Prostate gland (tissue), 2 donors: ENCODE data around the gene TNIP1. TPM values are rescaled to one million over a fixed set of nuclear protein-coding genes. Genes with fewer than 3 reads are reported as not detected.

Experiments
- DNase-seq: peaks from one replicate; pipeline ENCODE4 v3.0.0-alpha.2; 2019; ENCODE audit warnings: low spot score
- H3K27ac ChIP-seq, 2 donors: fragments of 200-600 bp; sonication (generic); 2 replicates each; pipeline ENCODE4 v1.5.1; 2017 to 2019
- H3K27me3 ChIP-seq: fragments of 200-600 bp; sonication (generic); replicated peaks from 2 replicates; pipeline ENCODE4 v1.5.1; 2019; ENCODE audit not compliant: insufficient read depth
- H3K36me3 ChIP-seq, 2 donors: fragments of 200-600 bp; sonication (generic); 1 replicate in 1 of 2; 2 replicates in 1 of 2; pipeline versions ENCODE4 v1.5.1 to v1.8.1; 2017 to 2019
- H3K4me1 ChIP-seq: fragments of 200-600 bp; sonication (generic); replicated peaks from 2 replicates; pipeline ENCODE4 v1.5.1; 2019
- H3K4me3 ChIP-seq, 2 donors: fragments of 200-600 bp; sonication (generic); 2 replicates each; pipeline ENCODE4 v1.5.1; 2017 to 2019
- H3K9me3 ChIP-seq: fragments of 200-600 bp; sonication (generic); 2 replicates; pipeline ENCODE4 v1.5.1; 2017
- POLR2A ChIP-seq: fragments of 450-650 bp; IDR thresholded peaks from one replicate; pipeline ENCODE4 v1.6.1; 2016; ENCODE audit warnings: antibody characterized with exemption, mild to moderate bottlenecking
- POLR2AphosphoS5 ChIP-seq: sonication (generic); formaldehyde crosslinking; IDR thresholded peaks from one replicate; pipeline ENCODE4 v1.6.1; 2017; ENCODE audit warnings: antibody characterized with exemption
- WGBS: methylation state at CpG from one replicate; pipeline ENCODE4 v1.1.5; 2018; 5-methylcytosine and 5-hydroxymethylcytosine counted together
- intact Hi-C: fragments of 100-400 bp; cut with DNase I; formaldehyde crosslinking; loops from one replicate; pipeline ENCODE4 v1.14.2; 2022
- total RNA-seq, 2 donors: library from RNA; depleted of rRNA; stranded (reverse); fragments of >200 nt; gene quantifications; one replicate each; pipeline ENCODE4 v1.1.0, GENCODE V29; 2016
- TF ChIP-seq, protein P1 (sequence below), 4 experiments: fragments of 200-600 bp in 2 of 4; fragments of 450-650 bp in 2 of 4; sonication (generic) in 2 of 4; IDR thresholded peaks; 1 replicate in 3 of 4; 2 replicates in 1 of 4; pipeline ENCODE4 v1.5.1; 2016 to 2019; ENCODE audit warnings: antibody characterized with exemption in 4 of 4, mild to moderate bottlenecking in 2 of 4, moderate library complexity in 2 of 4

Gene TNIP1
- total RNA-seq, 2 donors from 2014 or later, result 61.9 to 81.6 TPM

DNA sequence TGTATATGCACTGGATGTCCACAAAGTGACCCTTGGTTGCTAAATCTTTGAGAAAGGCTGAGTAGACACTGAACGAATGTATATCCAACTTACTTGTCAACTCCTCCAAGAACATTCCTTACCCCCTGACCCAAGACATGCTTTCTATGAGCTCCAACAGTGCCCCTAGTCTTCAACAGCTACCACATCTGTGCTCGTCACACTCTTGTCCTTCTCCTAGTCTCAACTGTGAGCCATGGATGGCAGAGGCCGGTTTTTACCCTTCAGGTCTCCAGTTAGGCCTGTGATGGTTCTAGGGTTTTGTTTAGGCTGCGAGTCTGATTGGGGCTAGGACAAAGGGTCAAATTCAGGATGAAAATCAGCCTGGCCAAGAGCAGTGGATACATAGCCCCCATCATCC is 79.4 kb downstream of the TNIP1 start:
- no peak for DNase-seq

DNA sequence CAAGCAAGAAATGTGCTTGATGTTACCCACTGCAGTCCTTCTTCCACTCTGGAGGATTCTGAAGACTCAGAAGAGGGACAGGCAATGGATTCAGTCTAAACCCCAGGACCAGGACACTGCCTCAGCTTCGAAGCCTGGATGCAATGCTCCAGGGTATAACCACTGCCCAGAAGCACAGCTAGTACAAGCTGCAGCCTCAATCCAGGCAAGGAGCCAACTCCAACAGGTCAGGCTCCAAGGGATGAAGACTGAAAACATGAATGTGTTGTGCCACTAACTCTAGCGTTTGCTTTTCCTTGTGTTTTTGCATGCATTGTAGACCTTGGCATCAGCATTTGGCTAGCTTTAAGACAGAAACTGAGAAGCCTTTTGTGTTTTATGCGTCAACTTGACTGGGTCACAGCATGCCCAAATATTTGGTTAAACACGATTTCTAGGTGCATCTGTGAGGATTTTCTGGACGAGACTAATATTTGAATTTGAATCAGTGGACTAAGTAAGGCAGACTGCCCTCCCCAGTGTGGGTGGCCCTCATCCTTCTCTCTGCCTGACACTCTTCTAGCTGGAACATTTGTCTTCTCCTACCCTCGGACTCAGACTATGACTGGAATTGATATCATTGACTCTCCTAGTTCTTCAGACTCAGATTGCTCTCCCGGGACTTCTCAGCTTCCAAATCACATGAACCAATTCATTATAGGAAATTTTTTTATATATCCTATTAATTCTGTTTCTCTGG is 81.0 kb downstream of the TNIP1 start:
- Histone ChIP-seq H3K4me3 (no peak overlapping the region), H3K36me3 (no peaks in the 10 kb centered on the region), H3K27ac (peak overlapping the region; percentile 4 to 40), H3K27me3 (no peaks in the 10 kb centered on the region), H3K9me3 (no peaks in the 10 kb centered on the region), H3K4me1 (peaks cover 6% of the 10 kb centered on the region)
- TF ChIP-seq POLR2AphosphoS5 (peak; percentile 90), POLR2A (no peak)
- TF ChIP-seq, protein P1, sequence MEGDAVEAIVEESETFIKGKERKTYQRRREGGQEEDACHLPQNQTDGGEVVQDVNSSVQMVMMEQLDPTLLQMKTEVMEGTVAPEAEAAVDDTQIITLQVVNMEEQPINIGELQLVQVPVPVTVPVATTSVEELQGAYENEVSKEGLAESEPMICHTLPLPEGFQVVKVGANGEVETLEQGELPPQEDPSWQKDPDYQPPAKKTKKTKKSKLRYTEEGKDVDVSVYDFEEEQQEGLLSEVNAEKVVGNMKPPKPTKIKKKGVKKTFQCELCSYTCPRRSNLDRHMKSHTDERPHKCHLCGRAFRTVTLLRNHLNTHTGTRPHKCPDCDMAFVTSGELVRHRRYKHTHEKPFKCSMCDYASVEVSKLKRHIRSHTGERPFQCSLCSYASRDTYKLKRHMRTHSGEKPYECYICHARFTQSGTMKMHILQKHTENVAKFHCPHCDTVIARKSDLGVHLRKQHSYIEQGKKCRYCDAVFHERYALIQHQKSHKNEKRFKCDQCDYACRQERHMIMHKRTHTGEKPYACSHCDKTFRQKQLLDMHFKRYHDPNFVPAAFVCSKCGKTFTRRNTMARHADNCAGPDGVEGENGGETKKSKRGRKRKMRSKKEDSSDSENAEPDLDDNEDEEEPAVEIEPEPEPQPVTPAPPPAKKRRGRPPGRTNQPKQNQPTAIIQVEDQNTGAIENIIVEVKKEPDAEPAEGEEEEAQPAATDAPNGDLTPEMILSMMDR (IDR thresholded peaks at IDR 0.05), result no peak
- DNase-seq, result peak; percentile 91
- intact Hi-C loops, result loop anchor here (5.0 to 10.0 kb wide), 3 partner anchors 117 to 215 kb away; partner anchors contain the start of gene ANXA6
- 15% methylated on average over 7 of the region's 7 CpGs for WGBS

More for the DNA sequence above, 79.4 kb downstream of the TNIP1 start:
- peaks cover 6% of the 10 kb centered on the region for H3K4me1 ChIP-seq
- WGBS, result 94% methylated on average over 4 of the region's 4 CpGs
- H3K4me3 ChIP-seq, result no peak overlapping the region
- no peaks in the 10 kb centered on the region for H3K27me3 ChIP-seq
- H3K27ac ChIP-seq, result no peak overlapping the region
- H3K9me3 ChIP-seq, result no peaks in the 10 kb centered on the region
- no peak for TF ChIP-seq POLR2A
- TF ChIP-seq POLR2AphosphoS5, result no peak
- TF ChIP-seq, protein P1 (IDR thresholded peaks at IDR 0.05), result no peak
- no peaks in the 10 kb centered on the region for H3K36me3 ChIP-seq
- intact Hi-C loops, result loop anchor here (5.0 to 10.0 kb wide), 3 partner anchors 116 to 217 kb away; partner anchors contain the start of gene ANXA6

DNA sequence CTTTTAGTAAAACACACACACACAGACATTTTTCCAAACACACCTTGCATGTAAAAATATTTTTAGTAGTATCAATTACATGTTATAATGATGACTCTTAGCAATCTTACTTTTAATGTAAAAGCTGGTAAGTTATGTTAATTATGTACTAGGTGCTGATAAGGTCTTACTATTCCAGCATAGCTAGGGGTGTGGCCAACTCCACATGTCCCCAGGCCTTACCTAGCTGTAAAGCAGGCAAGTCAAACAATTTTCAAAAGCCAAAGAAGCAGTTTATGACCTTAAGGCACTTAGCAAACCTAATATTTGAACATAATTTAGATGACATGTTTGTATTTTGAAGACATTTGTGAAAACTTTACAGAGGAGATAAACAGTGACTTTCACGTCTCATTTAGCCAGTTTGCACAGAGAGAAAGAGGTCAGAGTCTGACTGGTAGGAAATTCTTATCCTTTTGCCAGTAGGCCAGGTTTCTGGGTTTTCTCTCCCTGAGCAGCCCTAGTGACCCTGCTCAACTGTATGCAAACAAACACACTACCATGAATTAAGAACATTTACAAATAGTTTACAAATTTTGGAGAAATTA is 86.9 kb downstream of the TNIP1 start:
- Histone ChIP-seq H3K9me3 (no peaks in the 10 kb centered on the region), H3K27ac (no peak overlapping the region), H3K36me3 (no peaks in the 10 kb centered on the region), H3K27me3 (no peaks in the 10 kb centered on the region), H3K4me1 (no peaks in the 10 kb centered on the region), H3K4me3 (no peak overlapping the region)
- 54% methylated on average over 1 of the region's 1 CpG for WGBS
- DNase-seq, result no peak
- TF ChIP-seq POLR2AphosphoS5, result no peak
- TF ChIP-seq POLR2A, result no peak
- TF ChIP-seq, protein P1 (IDR thresholded peaks at IDR 0.05), result no peak
- intact Hi-C loops, result no loop called here

DNA sequence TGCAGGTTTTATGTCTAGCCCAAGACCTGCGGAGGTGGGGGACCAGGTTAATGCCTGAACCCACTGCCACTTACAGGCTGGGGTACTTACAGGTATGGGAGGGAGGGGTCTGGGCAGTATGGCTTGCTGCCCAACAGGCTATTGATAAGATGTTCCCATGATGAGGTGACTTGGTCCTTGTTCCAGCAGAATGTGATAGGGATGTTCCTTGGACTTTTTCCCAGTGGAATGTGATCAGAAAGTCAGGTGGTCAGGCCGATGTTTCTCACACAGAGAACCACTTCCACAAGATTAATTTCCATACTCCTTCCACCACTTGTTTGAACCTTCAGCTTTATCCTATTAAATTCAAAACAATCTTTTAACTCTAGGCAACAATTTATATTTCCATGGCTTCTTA is 87.4 kb downstream of the TNIP1 start:
- 85% methylated on average over 2 of the region's 2 CpGs for WGBS
- no peaks in the 10 kb centered on the region for H3K9me3 ChIP-seq
- intact Hi-C loops, result no loop called here
- H3K27me3 ChIP-seq, result no peaks in the 10 kb centered on the region
- no peaks in the 10 kb centered on the region for H3K4me1 ChIP-seq
- no peaks in the 10 kb centered on the region for H3K36me3 ChIP-seq
- H3K4me3 ChIP-seq, result no peak overlapping the region
- no peak overlapping the region for H3K27ac ChIP-seq
- TF ChIP-seq, protein P1 (IDR thresholded peaks at IDR 0.05), result no peak
- no peak for TF ChIP-seq POLR2A
- TF ChIP-seq POLR2AphosphoS5, result no peak
- no peak for DNase-seq

DNA sequence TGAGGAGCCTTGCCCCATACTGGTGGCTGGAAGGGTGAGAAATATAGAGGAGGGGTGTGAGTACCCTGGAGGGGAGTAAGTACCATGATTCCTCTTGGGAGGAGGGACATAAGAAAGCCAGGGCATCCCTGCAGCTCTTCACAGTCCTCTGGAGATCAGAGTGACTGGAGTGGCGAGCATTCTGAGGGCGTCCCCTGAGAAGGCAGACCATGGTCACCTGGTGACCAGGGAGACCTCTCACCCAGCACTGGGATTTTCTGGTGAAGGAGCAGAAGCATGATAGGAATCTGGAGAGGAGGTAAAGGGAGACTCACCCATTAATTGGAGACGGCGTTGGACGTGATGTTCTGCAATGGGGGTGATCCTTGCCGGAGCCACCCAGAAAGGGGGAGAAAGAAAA is 88.1 kb downstream of the TNIP1 start:
- no peak overlapping the region for H3K4me3 ChIP-seq
- 95% methylated on average over 6 of the region's 6 CpGs for WGBS
- no peak overlapping the region for H3K27ac ChIP-seq
- no peak for DNase-seq
- H3K9me3 ChIP-seq, result no peaks in the 10 kb centered on the region
- TF ChIP-seq POLR2AphosphoS5 (no peak), POLR2A (no peak)
- TF ChIP-seq, protein P1 (IDR thresholded peaks at IDR 0.05), result no peak
- H3K36me3 ChIP-seq, result no peaks in the 10 kb centered on the region
- intact Hi-C loops, result no loop called here
- H3K27me3 ChIP-seq, result no peaks in the 10 kb centered on the region
- H3K4me1 ChIP-seq, result no peaks in the 10 kb centered on the region
